HepG2 (cell line): ENCODE measurements around the gene RAB40C. TPM values are rescaled to one million over a fixed set of nuclear protein-coding genes. Genes with fewer than 3 reads are reported as not detected.

Experiments
- CHD2 ChIP-seq: IDR thresholded peaks from 2 replicates; pipeline ENCODE4 v1.6.1; 2011; ENCODE audit warnings: low read depth, low read length, improper control_type of control experiment
- ELK4 ChIP-seq: sonication (generic); formaldehyde crosslinking; IDR thresholded peaks from 2 replicates; pipeline ENCODE4 v1.9.0; 2021; ENCODE audit warnings: missing genetic modification reagents, borderline replicate concordance
- GPBP1L1 ChIP-seq: sonication (generic); formaldehyde crosslinking; IDR thresholded peaks from 2 replicates; pipeline ENCODE4 v1.5.0; 2020; ENCODE audit warnings: mild to moderate bottlenecking, missing genetic modification reagents
- HMGXB3 ChIP-seq: sonication (generic); formaldehyde crosslinking; IDR thresholded peaks from 2 replicates; pipeline ENCODE4 v1.4.0; 2020; ENCODE audit warnings: missing genetic modification reagents, borderline replicate concordance
- JUN ChIP-seq: sonication (generic); formaldehyde crosslinking; IDR thresholded peaks from 2 replicates; pipeline ENCODE4 v1.4.0; 2020; ENCODE audit warnings: mild to moderate bottlenecking, missing genetic modification reagents
- NFIB ChIP-seq: sonication (generic); formaldehyde crosslinking; IDR thresholded peaks from 2 replicates; pipeline ENCODE4 v1.9.0; 2021; ENCODE audit warnings: missing genetic modification reagents, mild to moderate bottlenecking, borderline replicate concordance
- RFX5 ChIP-seq: IDR thresholded peaks from 2 replicates; pipeline ENCODE4 v1.6.1; 2011; ENCODE audit warnings: low read depth, low read length, improper control_type of control experiment
- TEAD3 ChIP-seq: optimal IDR thresholded peaks from 2 replicates; pipeline ENCODE3; 2016; ENCODE audit warnings: borderline replicate concordance
- TEF ChIP-seq: sonication (generic); formaldehyde crosslinking; IDR thresholded peaks from 2 replicates; pipeline ENCODE4 v1.5.0; 2020; ENCODE audit warnings: missing genetic modification reagents
- XRCC5 ChIP-seq: fragments of 200-400 bp; formaldehyde crosslinking; optimal IDR thresholded peaks from 2 replicates; pipeline ENCODE3; 2017; ENCODE audit warnings: mild to moderate bottlenecking, low read length
- ZNF253 ChIP-seq: sonication (generic); formaldehyde crosslinking; IDR thresholded peaks from 2 replicates; pipeline ENCODE4 v1.8.0; 2022; ENCODE audit warnings: mild to moderate bottlenecking, missing genetic modification reagents, borderline replicate concordance
- ZNF569 ChIP-seq: sonication (generic); formaldehyde crosslinking; IDR thresholded peaks from 2 replicates; pipeline ENCODE4 v1.5.0; 2020; ENCODE audit warnings: mild to moderate bottlenecking, missing genetic modification reagents, moderate library complexity, borderline replicate concordance
- ZNF816 ChIP-seq: sonication (generic); formaldehyde crosslinking; IDR thresholded peaks from 2 replicates; pipeline ENCODE4 v1.8.0; 2022; ENCODE audit warnings: missing genetic modification reagents, mild to moderate bottlenecking, borderline replicate concordance
- ZNF891 ChIP-seq: sonication (generic); formaldehyde crosslinking; IDR thresholded peaks from 2 replicates; pipeline ENCODE4 v1.5.0; 2020; ENCODE audit warnings: mild to moderate bottlenecking, missing genetic modification reagents
- polyA plus RNA-seq, 8 experiments: library from polyadenylated mRNA; depleted of rRNA in 3 of 8; stranded (reverse) in 7 of 8; unstranded in 1 of 8; fragments of >200 nt; fragmentation: Illumina TruSeq in 4 of 8; extraction: Trizol in 4 of 8; gene quantifications; 2 replicates each; pipeline versions ENCODE4 v1.2.1 to v1.2.3, GENCODE V29; 2011 to 2016; ENCODE audit warnings: low read depth in 4 of 8, missing spikeins in 1 of 8, mixed read lengths in 1 of 8; ENCODE audit not compliant: insufficient read depth in 1 of 8
- total RNA-seq, 5 experiments: library from RNA; depleted of rRNA; stranded (reverse); fragments of >200 nt; fragmentation: Illumina TruSeq; extraction: Trizol; gene quantifications; 2 replicates each; pipeline ENCODE4 v1.2.3, GENCODE V29; 2016; ENCODE audit warnings: low read depth in 1 of 5
- TF ChIP-seq, protein P1 (sequence below): sonication (generic); formaldehyde crosslinking; IDR thresholded peaks from 2 replicates; pipeline ENCODE4 v1.5.0; 2020; ENCODE audit warnings: missing genetic modification reagents, mild to moderate bottlenecking, borderline replicate concordance
- TF ChIP-seq, protein P2 (sequence below): sonication (generic); formaldehyde crosslinking; IDR thresholded peaks from 2 replicates; pipeline ENCODE4 v1.5.1; 2020; ENCODE audit warnings: mild to moderate bottlenecking, missing genetic modification reagents

The RAB40C gene
- total and polyA plus RNA-seq, 2 of the 13 experiments (the other 11 are each of a cell fraction or from before 2014, with no cell fraction given), result 7.7 to 11.5 TPM

GRCh38 chr16:642189-643049 lies 52.6 kb downstream of the RAB40C start (continued):
- TF ChIP-seq ELK4 (no peak), TEAD3 (CRISPR knock-in tag) (no peak), GPBP1L1 (CRISPR knock-in tag) (no peak), HMGXB3 (CRISPR knock-in tag) (no peak), NFIB (CRISPR knock-in tag) (no peak), XRCC5 (no peak), RFX5 (no peak), TEF (no peak), JUN (CRISPR knock-in tag) (peak; percentile 61; the same call in 1 of the 2 replicates), ZNF891 (CRISPR knock-in tag) (peak; percentile 78), ZNF816 (CRISPR knock-in tag) (no peak; the same call in 1 of the 2 replicates), ZNF569 (CRISPR knock-in tag) (no peak), ZNF253 (CRISPR knock-in tag) (no peak), CHD2 (0 out of 2 replicates have a peak, but pooled peaks have one; percentile 15)
- TF ChIP-seq, protein P1, sequence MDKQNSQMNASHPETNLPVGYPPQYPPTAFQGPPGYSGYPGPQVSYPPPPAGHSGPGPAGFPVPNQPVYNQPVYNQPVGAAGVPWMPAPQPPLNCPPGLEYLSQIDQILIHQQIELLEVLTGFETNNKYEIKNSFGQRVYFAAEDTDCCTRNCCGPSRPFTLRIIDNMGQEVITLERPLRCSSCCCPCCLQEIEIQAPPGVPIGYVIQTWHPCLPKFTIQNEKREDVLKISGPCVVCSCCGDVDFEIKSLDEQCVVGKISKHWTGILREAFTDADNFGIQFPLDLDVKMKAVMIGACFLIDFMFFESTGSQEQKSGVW (CRISPR knock-in tag), result no peak
- TF ChIP-seq, protein P2, sequence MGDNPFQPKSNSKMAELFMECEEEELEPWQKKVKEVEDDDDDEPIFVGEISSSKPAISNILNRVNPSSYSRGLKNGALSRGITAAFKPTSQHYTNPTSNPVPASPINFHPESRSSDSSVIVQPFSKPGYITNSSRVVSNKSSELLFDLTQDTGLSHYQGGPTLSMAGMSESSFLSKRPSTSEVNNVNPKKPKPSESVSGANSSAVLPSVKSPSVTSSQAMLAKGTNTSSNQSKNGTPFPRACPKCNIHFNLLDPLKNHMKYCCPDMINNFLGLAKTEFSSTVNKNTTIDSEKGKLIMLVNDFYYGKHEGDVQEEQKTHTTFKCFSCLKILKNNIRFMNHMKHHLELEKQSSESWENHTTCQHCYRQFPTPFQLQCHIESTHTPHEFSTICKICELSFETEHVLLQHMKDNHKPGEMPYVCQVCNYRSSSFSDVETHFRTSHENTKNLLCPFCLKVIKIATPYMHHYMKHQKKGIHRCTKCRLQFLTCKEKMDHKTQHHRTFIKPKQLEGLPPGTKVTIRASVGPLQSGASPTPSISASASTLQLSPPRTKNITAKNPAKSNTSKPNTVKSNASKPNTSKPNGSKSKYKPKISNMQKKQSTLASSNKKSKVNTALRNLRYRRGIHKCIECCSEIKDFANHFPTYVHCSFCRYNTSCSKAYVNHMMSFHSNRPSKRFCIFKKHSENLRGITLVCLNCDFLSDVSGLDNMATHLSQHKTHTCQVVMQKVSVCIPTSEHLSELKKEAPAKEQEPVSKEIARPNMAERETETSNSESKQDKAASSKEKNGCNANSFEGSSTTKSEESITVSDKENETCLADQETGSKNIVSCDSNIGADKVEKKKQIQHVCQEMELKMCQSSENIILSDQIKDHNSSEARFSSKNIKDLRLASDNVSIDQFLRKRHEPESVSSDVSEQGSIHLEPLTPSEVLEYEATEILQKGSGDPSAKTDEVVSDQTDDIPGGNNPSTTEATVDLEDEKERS (CRISPR knock-in tag), result no peak
